ENCODE data around the gene FEZF2. TPM values are rescaled to one million over a fixed set of nuclear protein-coding genes. Genes with fewer than 3 reads are reported as not detected.

The FEZF2 gene
- polyA plus RNA-seq, 1 donor: not detected

- Histone ChIP-seq H3K36me3 (ENCODE audit: control insufficient read depth, insufficient read depth, low read length) (no peaks in the 10 kb centered on the region), H3K4me3 (ENCODE audit: low read length) (no peak overlapping the region), H3K27ac (ENCODE audit: low read length) (no peak overlapping the region), H3K27me3 (ENCODE audit: control insufficient read depth, insufficient read depth, low read length) (no peaks in the 10 kb centered on the region), H3K9me3 (ENCODE audit: control insufficient read depth, low read depth, low read length) (no peaks in the 10 kb centered on the region), H3K4me1 (ENCODE audit: control insufficient read depth, insufficient read depth, low read length) (no peaks in the 10 kb centered on the region)
- DNase-seq: no peak
- whole genome bisulfite sequencing (ENCODE audit: insufficient coverage, low lambda C conversion rate): no CpG with 5 or more reads among the region's 2 CpGs
Observed at GRCh38 chr3:62332835-62333244, 40.5 kb downstream of the FEZF2 start.

DNA sequence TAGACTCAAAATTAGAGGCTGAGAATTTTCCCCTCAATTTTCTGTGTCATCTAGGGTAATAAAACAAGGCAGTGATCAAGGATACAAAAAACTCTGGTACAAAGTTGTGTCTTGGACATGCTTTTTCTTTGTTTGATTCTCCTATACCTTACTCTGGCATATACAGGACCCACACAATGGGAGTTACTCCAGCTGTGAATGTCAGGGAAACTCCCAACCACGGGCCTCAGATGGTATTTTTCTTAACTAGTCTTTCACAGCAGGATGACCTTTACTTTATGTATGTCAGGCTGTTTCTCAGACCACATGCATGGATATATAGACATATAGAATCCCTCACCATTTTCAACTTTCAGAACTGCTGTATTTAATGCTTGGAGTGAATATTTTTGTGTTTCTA, 41.3 kb downstream of the FEZF2 start:
- WGBS (ENCODE audit: insufficient coverage, low lambda C conversion rate): no CpG with 5 or more reads among the region's 1 CpG
- DNase-seq: no peak
- Histone ChIP-seq H3K9me3 (ENCODE audit: control insufficient read depth, low read depth, low read length) (no peaks in the 10 kb centered on the region), H3K27me3 (ENCODE audit: control insufficient read depth, insufficient read depth, low read length) (no peaks in the 10 kb centered on the region), H3K27ac (ENCODE audit: low read length) (no peak overlapping the region), H3K4me1 (ENCODE audit: control insufficient read depth, insufficient read depth, low read length) (no peaks in the 10 kb centered on the region), H3K4me3 (ENCODE audit: low read length) (no peak overlapping the region), H3K36me3 (ENCODE audit: control insufficient read depth, insufficient read depth, low read length) (no peaks in the 10 kb centered on the region)

DNA sequence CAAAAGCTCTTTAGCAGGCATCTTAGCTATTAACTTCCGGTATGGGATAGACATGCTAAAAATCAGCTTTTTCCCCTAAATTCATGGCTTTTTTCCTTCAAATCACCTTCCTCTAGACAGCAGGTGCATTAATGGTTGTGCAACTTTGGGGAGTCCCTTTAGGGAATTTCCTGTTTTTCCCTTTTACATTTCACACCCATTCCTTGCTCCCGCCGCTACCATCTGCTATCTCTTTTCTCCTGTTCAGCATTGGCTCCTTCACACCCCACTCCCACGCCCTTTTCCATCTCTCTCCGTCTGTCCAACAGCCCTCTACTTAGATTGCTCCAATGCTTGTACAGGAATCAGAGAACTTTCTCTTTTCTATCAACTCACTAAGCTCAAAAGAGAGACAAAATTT, 43.4 kb downstream of the FEZF2 start:
- Histone ChIP-seq H3K4me1 (ENCODE audit: control insufficient read depth, insufficient read depth, low read length) (no peaks in the 10 kb centered on the region), H3K27ac (ENCODE audit: low read length) (no peak overlapping the region), H3K36me3 (ENCODE audit: control insufficient read depth, insufficient read depth, low read length) (no peaks in the 10 kb centered on the region), H3K4me3 (ENCODE audit: low read length) (no peak overlapping the region), H3K27me3 (ENCODE audit: control insufficient read depth, insufficient read depth, low read length) (no peaks in the 10 kb centered on the region), H3K9me3 (ENCODE audit: control insufficient read depth, low read depth, low read length) (no peaks in the 10 kb centered on the region)
- 82% methylated on average over 4 of the region's 5 CpGs for WGBS (ENCODE audit: insufficient coverage, low lambda C conversion rate)
- DNase-seq: no peak

DNA sequence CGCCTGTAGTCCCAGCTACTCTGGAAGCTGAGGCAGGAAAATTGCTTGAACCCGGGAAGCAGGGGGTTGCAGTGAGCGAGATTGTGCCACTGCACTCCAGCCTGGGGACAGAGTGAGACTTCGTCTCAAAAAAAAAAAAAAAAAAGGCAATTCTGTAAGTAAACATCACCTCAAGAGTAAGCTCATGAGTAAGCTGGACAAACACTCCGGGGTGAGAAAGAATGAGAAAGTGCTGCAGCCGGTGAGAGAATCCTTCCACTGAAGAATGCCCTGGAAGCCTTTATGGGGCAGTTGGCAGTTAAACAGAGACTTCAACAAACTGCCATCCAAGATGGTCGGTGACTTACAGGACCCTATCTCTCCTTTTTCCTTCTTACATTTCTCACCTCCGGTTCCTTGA, 47.5 kb downstream of the FEZF2 start:
- Histone ChIP-seq H3K9me3 (ENCODE audit: control insufficient read depth, low read depth, low read length) (no peaks in the 10 kb centered on the region), H3K27ac (ENCODE audit: low read length) (no peak overlapping the region), H3K27me3 (ENCODE audit: control insufficient read depth, insufficient read depth, low read length) (no peaks in the 10 kb centered on the region), H3K36me3 (ENCODE audit: control insufficient read depth, insufficient read depth, low read length) (no peaks in the 10 kb centered on the region), H3K4me3 (ENCODE audit: low read length) (no peak overlapping the region), H3K4me1 (ENCODE audit: control insufficient read depth, insufficient read depth, low read length) (no peaks in the 10 kb centered on the region)
- no peak for DNase-seq
- WGBS (ENCODE audit: insufficient coverage, low lambda C conversion rate): 57% methylated on average over 2 of the region's 8 CpGs

DNA sequence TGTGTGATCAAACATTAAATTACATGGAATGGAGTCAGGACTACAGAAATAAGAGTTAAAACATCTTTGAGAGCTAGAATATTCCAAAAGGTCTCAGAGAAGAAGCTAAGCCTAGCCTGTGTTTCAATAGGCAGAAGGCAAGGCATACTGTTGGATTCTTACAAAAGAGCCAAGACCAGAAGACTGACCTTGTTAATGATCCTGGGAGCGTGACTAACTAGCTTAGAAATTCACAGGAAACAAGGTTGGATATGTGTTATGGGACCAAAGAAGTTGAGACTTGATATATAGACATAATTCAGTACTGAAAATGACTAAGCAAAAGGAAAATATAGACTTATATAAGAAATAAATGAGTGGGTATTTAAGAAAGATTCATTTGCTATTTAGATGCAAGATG, 50.1 kb downstream of the FEZF2 start:
- Histone ChIP-seq H3K4me1 (ENCODE audit: control insufficient read depth, insufficient read depth, low read length) (no peaks in the 10 kb centered on the region), H3K4me3 (ENCODE audit: low read length) (no peak overlapping the region), H3K9me3 (ENCODE audit: control insufficient read depth, low read depth, low read length) (no peaks in the 10 kb centered on the region), H3K27me3 (ENCODE audit: control insufficient read depth, insufficient read depth, low read length) (no peaks in the 10 kb centered on the region), H3K27ac (ENCODE audit: low read length) (no peak overlapping the region), H3K36me3 (ENCODE audit: control insufficient read depth, insufficient read depth, low read length) (no peaks in the 10 kb centered on the region)
- 100% methylated on average over 1 of the region's 1 CpG for WGBS (ENCODE audit: insufficient coverage, low lambda C conversion rate)
- no peak for DNase-seq

Measured in large intestine (tissue), 3 donors.